Measurements from ENCODE around the gene DCAF17.

Gene DCAF17

DNA sequence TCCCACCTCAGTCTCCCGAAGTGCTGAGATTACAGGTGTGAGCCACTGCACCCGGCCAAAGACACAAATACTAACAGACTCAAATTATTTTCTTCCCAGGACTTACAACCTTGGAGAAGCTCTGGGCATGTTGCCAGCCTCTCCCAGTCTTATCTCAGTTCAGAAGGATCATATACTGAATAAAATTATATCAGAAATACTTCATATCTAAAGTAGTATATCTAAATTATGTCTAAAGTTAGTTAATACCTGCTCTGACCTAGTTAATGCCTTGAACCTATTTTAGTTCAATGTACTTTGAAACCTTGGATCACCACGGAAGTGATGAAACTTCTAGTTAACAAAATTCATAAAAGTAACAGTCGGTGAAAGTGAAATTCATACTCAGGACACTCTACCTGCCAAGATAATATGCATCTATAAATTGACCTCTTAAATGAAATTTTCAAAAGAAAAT, 53.8 kb downstream of the DCAF17 start:
- TF ChIP-seq, protein P1, sequence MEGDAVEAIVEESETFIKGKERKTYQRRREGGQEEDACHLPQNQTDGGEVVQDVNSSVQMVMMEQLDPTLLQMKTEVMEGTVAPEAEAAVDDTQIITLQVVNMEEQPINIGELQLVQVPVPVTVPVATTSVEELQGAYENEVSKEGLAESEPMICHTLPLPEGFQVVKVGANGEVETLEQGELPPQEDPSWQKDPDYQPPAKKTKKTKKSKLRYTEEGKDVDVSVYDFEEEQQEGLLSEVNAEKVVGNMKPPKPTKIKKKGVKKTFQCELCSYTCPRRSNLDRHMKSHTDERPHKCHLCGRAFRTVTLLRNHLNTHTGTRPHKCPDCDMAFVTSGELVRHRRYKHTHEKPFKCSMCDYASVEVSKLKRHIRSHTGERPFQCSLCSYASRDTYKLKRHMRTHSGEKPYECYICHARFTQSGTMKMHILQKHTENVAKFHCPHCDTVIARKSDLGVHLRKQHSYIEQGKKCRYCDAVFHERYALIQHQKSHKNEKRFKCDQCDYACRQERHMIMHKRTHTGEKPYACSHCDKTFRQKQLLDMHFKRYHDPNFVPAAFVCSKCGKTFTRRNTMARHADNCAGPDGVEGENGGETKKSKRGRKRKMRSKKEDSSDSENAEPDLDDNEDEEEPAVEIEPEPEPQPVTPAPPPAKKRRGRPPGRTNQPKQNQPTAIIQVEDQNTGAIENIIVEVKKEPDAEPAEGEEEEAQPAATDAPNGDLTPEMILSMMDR (IDR thresholded peaks at IDR 0.05) = no peak

DNA sequence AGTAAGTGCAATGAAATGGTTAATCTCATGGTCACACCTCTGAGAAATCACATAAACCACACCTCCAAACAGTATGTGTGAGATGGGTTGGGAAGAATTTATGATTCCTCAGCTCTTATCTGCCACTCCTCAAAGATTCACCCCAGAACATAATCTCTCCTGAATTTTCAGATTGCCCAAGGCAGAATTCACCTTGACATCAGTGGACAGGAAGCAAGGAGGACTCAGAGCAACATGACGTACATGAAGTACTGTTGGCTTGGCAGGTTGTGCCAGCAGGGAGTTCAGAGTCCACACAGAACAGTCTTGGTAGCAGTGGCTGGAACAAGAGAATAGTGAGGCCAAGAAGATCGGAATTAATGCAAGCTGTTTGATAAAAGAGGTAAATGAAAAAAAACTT, 56.6 kb downstream of the DCAF17 start:
- TF ChIP-seq, protein P1 (IDR thresholded peaks at IDR 0.05) = no peak

DNA sequence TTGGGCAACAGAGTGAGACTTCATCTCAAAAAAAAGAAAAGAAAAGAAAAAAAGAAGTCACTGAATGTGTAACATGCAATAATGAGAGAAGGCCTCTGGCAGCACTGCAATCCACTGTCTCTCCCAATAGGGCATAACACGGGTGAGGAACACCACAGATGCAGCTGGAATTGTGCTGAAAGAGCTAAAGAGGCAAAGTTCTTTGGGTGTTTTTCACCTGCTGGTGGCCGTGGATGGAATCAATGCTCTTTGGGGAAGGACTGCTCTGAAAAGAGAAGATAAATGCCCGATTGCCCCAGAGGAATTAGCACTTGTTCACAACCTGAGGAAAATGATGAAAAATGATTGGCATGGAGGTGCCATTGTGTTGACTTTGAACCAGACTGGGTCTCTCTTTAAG, 57.3 kb downstream of the DCAF17 start:
- TF ChIP-seq, protein P1 (IDR thresholded peaks at IDR 0.05) = no peak

DNA sequence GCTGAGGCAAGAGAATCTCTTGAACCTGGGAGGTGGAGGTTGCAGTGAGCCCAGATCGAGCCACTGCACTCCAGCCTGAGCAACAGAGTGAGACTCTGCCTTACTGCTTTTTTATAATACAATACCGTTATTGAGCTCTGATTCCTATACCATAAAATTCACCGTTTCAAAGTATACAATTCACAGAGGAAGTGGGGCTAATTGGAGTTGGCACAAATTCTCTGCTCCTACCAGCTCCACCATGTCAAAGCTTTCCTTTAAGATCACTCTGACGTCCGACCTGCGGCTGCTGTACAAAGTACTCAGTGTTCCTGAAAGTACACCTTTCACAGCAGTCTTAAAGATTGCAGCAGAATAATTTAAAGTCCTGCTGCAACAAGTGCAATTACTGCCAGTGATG, 58.6 kb downstream of the DCAF17 start:
- TF ChIP-seq, protein P1 (IDR thresholded peaks at IDR 0.05) = no peak

DNA sequence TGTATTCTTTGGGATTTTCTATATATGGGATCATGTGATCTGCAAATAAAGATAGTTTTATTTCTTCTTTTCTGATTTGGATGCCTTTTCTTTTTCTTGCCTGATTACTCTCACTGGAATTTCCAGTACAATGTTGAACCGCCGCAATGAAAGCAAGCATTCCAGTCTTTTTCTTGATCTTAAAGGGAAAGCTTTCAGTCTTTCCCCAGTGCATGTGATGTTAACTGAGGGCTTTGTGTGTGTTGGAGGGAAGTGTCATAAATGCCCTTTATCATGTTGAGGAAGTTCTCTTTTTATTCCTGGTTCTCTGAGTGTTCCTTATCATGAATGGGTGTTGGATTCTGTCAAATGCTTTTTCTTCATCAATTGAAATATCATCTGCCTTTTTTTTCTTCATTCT, 71.3 kb downstream of the DCAF17 start:
- TF ChIP-seq, protein P1 (IDR thresholded peaks at IDR 0.05) = no peak

DNA sequence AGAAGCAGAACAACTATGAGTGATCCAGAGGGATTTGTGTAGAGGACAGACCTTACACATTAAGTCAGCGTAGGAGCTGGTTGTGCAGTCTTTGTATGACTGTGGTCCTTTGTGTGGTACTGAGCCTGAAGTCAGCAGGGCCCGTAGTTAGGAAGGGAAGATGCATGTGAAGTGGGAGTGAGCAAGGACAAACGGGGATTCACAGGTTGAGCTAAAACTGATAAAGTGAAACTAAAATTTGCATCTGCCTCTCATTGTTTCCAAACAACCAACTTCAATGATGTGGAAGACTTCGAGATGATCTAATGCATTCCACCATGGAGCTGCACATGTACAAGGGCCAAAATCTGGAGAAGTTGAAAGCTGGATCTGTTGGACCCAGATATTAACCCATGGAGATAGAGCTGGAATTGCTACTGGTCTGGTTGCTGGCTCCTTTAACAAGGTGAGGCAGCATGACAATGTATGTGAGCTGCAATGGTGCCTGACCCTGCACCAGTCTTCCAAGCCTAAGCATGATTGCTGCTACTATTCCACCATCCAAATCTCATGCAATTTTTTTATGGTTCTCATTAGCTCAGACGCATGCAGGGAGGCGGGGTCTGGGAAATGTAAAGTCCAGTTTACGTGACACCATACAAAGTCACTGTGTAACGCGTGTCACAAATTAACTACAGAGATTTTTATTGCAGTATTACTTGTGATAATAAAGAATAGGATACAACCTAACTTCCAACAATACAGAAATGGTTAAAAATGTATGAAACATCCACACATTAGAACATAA, 76.1 kb downstream of the DCAF17 start:
- TF ChIP-seq, protein P1 (IDR thresholded peaks at IDR 0.05) = no peak

DNA sequence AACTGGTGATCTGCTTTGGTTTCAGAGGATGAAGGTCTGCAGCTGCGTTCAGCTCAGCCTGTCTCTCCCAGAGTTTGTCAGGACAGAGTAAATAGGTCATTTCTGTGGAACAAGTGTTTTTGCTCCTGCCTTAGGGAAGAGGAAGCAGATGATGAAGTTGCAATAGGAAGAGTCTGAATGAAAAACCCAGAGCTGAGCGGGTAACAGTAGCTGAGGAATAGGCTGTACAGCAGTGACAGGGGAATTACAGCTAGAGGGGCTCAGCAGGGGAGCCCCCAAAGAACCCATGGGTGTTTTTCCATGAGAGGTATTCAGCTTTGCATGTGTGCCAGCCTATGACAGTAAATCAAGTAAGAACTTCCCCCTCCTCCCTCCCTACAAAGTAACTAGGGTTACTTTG, 78.0 kb downstream of the DCAF17 start:
- TF ChIP-seq, protein P1 (IDR thresholded peaks at IDR 0.05) = no peak

Data from LNCAP (cell line).